ENCODE results near the gene JAZF1.

- peak; percentile 100 for TF ChIP-seq CTCF (IDR thresholded peaks at IDR 0.05; ENCODE audit: insufficient read depth, low read length, poor library complexity, severe bottlenecking)
- TF ChIP-seq EZH2phosphoT487 (conservative IDR thresholded peaks at IDR 0.05; ENCODE audit: low read length), result no peak
These were observed 102.3 kb downstream of the JAZF1 start for GRCh38 chr7:28078036-28078901.

Measured in SU-DHL-6 (cell line).